Right renal pelvis (tissue), 4 donors: ENCODE measurements around the gene TCF12. TPM values are rescaled to one million over a fixed set of nuclear protein-coding genes. Genes with fewer than 3 reads are reported as not detected.
"Not testable (repeated sequence)": the region's sequence is repeated elsewhere in the genome, so short reads cannot be mapped to it uniquely, and the experiment has no call there.

Experiments
- DNase-seq, 4 donors: peaks; one replicate each; pipeline ENCODE4 v3.0.0-alpha.2; 2013; ENCODE audit warnings: low read depth in 4 of 4, low spot score in 3 of 4, missing footprints in 1 of 4
- polyA plus RNA-seq, 4 donors: library from polyadenylated mRNA; unstranded; fragments of 120-200 nt; gene quantifications; one replicate each; pipeline ENCODE4 v1.2.1, GENCODE V29; 2013; ENCODE audit not compliant: insufficient read length in 4 of 4

The TCF12 gene
- polyA plus RNA-seq, 4 donors = 138 to 207 (median 199) TPM

DNA sequence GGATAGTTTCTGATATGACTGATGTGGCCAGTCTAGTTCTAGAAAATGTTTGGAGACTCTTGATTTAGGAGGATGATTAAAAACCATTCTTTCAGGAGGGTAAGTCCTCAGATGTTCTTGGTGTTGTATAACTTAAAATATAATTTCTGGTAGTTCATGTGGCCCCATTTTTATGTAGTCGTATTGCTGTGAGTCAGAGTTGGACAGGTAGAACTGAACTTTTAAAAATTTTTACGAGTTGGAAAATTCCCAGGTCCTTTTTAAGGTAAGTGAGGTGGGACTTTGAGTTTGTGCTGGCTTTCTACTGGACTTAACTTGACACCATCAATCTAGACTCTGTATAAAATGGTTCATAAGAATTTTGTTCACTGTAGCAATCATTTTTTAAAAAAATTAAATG is 92.3 kb downstream of the TCF12 start:
- no peak for DNase-seq

GRCh38 chr15:57012556-57012955 is 94.1 kb downstream of the TCF12 start:
- no peak for DNase-seq

GRCh38 chr15:57014896-57015295 is 96.5 kb downstream of the TCF12 start:
- not testable (repeated sequence) for DNase-seq

DNA sequence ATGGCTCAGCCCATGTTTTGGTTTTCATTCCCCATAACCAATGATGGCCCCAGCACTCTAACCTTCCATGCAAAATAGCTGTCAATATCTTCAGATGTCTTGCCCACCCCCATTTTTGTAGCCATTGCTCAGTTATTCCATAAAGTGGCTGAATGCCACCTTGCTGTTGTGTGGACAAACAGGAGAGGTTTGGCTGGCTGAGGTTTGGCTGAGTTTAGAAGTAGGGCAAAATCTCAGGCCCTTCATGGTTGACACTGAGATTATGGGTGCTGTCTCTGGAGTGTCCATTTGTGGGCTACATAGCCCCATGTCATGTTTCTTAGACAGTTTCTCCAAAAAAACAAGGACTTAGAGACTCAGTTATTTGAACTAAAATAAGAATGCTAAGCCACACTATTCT is 96.9 kb downstream of the TCF12 start:
- DNase-seq = no peak

DNA sequence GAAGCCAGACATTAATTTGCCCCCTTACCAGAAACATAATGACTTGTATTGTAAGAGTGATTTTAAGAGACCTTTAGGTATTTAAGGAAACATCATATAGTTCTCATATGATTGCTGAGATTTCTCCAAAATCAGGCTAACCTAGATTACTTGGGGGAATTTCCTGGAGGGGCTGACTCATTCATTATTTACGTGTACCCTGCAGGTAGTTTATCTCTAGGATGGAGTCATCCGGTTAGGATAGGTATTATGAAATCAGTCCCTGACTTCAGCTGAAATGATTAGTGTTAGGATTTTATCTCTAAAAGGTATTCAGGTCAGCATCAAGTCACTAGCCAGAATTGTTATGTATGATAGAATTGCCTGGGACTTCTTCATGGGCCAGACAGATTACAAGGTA is 97.5 kb downstream of the TCF12 start:
- no peak for DNase-seq

DNA sequence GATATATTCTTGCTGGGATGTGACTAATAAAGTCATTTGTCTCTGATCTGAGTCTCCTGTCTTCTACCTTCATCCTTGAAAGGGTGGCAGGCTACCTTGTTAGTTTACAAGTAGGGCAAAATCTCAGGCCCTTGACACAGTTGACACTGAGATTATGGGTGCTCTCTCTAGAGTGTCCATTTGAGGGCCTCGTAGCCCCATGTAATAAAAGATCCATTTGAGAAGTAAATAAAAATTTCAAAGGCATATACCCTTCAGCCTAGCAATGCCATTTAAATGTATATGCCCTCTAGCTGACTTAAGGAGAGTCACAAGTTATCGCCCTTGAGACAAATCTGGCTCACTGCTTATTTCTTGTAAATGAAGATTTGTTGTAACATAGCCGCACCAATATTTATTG is 98.6 kb downstream of the TCF12 start:
- DNase-seq = no peak

GRCh38 chr15:57018151-57018550 is 99.7 kb downstream of the TCF12 start:
- no peak for DNase-seq

- no peak for DNase-seq
Observed at GRCh38 chr15:57019496-57020160, 101.2 kb downstream of the TCF12 start.

GRCh38 chr15:57025264-57025926 is 107.0 kb downstream of the TCF12 start:
- no peak for DNase-seq

DNA sequence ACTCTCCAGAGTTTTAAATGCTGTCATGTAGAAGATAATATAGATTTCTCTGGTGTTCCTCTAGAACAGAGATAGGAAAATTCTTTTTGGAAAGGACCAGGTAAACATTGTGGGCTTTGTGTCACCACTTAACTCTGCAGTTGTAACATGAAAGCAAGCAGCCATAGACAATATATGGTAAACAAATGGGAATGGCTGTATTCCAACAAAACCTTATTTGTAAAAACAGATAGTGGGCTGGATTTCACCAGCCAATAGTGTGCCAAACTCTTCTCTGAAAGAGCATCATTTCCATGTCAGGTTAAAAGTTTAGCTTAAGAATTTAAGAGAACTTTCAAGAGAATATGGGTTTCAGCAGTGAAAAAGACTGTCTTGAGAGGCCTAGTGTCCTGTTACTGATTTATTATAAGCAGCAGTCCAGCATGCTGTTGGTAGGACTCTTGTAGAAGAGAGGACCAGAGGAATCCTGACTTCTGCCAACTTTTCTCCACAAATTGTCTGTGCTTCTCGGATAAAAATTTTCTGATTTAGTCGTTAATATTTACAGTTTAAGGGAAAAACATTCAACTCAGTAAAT is 107.7 kb downstream of the TCF12 start:
- peak in 2 of 4 donors; percentile 19 to 24 for DNase-seq

DNA sequence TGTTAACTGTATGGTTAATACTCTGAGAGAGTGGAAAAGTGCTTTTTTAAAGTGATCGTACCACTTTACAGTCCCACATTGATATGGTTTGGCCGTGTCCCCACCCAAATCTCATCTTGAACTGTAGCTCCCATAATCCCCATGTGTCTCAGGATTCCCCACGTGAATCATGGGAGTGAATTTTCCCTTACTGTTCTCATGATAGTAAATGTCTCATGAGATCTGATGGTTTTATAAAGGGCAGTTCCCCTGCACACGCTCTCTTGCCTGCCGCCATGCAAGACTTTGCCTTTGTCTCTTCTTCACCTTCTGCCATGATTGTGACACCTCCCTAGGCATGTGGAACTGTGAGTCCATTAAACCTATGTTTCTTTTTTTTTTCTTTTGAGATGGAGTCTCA is 109.2 kb downstream of the TCF12 start:
- no peak for DNase-seq

DNA sequence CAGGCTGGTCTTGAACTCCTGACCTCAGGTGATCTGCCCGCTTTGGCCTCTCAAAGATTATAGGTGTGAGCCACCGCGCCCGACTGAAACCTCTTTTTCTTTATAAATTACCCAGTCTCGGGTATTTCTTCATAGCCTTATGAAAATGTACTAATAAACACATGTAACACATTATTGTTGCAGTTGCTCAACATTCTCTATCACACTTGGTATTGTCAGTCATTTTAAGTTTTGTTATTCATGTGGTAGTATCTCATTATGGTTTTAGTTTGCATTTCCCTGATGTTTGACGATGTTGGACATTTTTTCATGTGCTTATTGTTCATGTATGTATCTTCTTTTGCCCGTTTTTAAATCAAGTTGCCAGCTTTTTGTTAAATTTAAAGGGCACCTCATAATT is 109.7 kb downstream of the TCF12 start:
- no peak for DNase-seq

- DNase-seq = no peak
Observed at GRCh38 chr15:57030011-57030410, 111.6 kb downstream of the TCF12 start.

- DNase-seq = no peak
Observed at GRCh38 chr15:57031082-57031481, 112.6 kb downstream of the TCF12 start.

DNA sequence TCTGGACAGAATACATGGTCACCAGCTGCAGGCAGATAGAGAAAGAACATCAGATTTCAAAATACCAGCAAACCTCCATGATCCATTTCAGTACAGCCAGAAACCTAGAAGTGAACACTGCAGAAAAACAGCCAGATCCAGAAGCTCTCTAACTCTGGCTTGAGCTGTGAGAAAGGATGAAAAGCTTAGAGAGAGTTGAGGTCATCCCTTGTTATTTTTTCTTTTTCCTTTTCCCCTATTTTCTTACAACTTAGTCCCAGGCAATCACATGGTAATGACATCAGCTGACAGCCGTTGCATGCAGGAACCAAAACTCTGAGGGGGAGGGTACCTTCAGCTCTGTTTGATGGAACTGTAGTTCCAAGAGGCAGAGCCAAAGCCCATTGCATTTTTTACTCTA is 113.2 kb downstream of the TCF12 start:
- DNase-seq = no peak

- DNase-seq = no peak
Observed at GRCh38 chr15:57032338-57032737, 113.9 kb downstream of the TCF12 start.

DNA sequence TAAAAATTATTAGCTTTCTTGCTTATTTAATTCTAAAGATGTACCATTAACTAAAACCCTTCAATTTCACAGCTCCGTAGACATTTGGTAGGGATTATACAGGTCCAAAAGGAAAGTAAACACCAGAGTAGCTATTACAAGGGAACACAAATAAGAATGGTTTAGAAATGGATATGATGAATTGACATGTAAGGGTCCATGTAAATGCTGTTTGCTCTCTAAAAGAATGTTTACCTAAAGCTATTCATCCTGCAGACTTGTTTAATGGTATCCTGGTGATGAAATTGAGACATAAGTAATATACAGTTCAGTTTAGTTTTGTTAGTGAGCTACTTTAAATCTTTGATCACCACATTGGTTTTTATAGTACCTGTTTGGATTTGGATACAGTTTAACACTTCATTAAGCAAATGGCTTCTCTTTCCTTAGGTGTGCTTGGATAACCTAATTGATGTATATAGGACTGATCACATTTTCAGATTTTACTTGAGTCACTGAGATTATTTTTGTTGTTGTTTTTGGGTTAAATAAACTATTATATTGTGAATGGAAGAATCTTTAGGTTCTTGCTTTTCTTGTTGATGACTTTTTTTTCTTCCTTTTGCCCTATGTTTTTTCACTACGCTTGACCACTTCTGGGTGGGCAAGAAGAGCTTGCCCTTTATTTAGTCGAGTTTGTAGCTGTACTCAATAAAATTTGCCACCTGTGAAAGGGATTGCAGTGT is 115.4 kb downstream of the TCF12 start:
- no peak for DNase-seq

DNA sequence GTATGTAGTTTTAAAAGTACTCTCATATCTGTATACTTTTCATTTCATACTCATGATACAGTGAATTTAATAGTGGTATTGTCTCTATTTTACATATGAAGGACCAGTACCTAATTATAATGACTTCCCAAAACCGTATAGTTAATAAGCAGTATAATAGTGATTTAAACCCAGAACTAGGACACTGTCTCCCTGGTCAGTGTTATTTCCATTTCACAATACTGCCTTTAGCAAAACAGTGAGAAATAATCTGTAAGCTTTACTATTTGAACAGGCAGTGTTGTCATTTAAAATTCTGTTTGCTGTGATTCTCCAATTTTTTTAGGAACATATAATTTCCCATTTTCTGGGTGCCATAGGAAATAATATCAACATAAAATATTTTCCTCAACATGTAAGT is 116.2 kb downstream of the TCF12 start:
- DNase-seq = no peak

DNA sequence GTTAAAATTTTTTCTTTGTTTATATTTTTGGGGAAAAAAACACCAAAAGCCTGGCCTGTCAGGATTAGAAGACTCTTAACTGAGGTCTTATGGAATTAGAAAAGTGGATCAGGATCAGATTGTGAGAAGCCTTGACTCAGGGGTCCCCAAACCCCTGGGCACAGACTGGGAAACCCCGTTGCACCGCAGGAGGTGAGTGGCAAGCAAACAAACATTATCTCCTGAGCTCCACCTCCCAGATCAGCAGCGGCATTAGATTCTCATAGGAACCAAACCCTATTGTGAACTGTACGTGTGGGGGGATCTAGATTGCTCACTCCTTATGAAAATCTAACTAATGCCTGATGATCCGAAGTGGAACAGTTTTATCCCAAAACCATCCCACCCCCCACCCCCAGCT is 117.2 kb downstream of the TCF12 start:
- no peak for DNase-seq

DNA sequence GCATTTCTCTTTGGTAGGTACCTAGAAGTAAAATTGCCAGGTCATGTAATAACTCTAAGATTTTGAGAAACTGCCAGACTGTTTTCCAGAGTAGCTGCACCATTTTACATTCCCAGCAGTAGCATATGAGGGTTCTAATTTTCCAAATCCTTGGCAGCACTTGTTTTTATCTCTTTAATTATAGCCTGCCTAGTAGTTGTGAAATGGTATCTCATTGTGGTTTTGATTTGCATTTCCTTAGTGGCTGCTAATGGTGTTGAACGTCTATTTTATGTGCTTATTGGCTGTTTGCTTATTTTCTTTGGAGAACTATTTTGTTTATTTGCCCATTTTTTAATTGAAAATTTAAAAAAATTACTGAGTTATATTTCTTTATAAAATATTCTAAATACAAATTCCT is 117.9 kb downstream of the TCF12 start:
- no peak for DNase-seq

GRCh38 chr15:57037548-57037947 is 119.1 kb downstream of the TCF12 start:
- DNase-seq = no peak

- DNase-seq = no peak
Observed at GRCh38 chr15:57038040-57038439, 119.6 kb downstream of the TCF12 start.
